Activated CD4-positive, CD25-positive, alpha-beta regulatory T cell treated with anti-CD3 and anti-CD28 coated beads, Interleukin-2, amount 50 U/mL, for 16 hours (primary cell): Measurements from ENCODE around the gene FOXP1.

ENCODE experiments used
- DNase-seq: peaks from one replicate; pipeline ENCODE4 v3.0.0-alpha.2; 2020; ENCODE audit warnings: low read depth, low spot score

Gene FOXP1

DNA sequence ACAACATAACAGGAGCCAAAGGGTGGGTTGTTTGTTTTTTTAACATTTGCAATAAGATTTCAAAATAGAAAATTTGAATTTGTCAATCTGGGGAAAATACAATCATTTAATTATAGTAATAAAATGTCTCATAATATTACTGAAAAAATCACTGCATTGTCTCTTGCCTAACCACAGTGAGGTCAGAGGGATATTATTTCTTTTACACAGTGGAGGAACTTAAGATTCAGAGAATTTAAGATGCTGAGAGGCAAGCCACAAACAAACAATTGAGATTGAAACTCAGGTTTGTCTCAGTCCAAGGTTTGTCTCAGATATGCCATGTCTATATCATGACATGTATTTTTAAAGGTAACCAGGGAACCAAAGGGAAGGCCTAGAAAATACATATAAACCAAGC lies 428.7 kb downstream of the FOXP1 start:
- DNase-seq: no peak

DNA sequence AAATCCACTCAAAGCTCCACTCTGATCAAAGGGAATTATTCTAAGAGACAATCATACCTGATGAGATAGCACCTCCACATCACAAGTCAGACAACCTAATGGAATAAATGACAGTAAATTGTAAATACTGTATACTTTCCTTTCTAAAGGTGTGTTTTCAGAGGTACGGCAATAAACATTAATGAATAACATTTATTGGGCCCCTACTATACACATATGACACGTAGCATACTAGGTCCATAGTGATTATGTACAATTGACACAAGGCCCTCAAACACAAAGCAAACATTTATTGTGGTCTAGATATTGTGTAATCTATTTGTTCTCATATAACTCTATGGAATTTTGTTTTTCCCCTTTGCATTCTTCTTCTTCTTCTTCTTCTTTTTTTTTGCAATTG lies 429.8 kb downstream of the FOXP1 start:
- no peak for DNase-seq

DNA sequence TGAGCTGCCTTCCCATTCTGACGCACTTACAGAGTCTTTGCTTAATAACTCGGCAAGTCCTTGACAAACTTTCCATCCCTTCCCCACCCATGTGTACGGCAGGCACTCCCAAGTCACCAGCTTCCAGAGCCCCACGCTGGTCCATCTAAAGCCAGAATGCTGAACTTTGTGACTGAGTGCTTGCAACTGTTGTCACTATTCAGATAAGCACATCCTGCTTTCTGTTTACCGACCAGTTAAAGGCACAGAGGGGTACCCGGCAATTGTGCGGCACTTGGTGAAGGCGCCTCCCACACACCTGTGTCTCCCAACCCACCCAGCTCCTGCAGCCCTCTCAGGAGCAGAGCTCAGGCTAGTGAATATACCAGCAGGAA lies 430.6 kb downstream of the FOXP1 start:
- DNase-seq: no peak

DNA sequence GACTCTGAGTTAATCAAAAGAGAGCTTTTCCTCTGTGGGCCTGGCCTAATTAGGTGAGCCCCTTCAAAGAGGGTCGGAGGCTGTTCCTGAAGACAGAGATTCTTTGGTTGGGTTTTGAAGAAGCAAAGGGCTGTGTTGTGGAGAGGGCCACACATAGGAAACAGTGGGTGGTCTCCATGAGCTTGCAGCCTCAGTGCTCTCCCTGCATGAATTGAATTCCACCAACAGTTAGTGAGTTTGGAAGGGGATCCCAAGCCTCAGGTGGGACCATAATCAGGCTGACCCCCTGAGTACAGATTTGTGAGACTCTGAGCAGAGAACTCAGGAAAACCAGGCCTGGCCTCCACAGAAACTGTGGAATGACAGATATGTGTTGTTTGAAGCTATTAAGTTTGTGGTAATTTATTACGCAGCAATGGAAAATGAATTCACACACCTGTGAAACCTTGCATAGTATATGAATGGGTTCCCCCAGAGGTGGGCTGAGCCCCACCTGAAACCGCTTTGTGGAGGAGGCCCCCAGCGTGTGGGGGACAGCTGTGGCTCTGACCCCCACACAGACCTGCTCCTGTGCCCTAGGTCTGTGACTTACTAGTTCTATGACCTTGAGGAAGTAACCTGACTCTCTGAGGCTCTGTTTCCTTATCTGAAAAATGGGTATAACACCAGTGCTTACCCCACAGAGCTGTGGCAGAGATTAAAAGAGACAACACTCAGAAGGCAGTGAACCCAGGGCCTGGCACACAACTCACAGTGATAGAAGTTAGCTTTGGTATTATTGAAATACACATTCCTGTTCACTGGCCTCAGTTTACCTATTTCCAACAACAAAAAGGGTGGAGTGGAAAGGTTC lies 431.3 kb downstream of the FOXP1 start:
- DNase-seq: no peak

DNA sequence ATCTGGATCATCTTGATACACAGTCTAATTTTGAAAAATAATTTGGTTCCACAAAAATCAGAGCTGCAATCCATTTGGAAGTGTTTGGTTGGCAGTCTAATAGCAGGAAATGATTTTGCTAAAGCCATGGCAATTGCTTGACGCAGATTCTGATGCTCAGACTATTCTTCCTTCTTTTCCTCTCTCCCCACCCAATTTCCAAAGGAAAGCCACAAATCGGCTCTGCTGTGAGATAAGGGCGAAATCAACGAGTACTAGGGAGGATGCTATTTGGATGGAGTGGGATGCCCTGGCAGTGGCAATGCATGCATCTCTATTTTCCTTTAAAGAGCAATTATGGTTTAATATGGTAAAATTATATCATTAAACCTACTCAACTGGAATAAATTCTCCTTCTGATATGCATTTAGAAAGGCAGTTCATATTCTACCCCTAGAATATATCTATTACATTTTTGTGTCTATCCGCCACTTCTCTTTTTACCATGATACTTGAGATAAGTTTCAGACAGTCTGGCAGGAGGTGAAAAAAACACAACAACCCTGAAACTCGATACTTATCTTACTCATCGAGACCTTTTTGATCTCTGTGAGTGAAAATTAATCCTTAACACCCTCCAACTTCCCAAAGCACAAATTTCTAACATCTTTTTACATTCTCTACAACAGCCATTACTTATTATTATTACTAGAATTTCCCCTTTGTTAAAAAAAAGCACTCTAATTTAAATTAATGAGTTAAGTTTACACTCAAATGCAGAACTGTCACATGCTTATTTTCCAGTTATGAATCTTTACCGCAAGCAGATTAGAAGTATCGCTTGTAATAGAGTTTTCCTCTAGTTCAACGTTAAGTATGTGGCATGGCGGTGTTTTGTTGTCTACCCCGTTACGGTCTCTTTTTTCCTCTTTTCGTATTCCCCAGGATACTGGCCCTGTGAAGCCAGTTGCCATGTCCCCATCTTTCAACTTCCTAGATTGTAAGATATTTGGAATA lies 433.3 kb downstream of the FOXP1 start:
- DNase-seq: no peak

DNA sequence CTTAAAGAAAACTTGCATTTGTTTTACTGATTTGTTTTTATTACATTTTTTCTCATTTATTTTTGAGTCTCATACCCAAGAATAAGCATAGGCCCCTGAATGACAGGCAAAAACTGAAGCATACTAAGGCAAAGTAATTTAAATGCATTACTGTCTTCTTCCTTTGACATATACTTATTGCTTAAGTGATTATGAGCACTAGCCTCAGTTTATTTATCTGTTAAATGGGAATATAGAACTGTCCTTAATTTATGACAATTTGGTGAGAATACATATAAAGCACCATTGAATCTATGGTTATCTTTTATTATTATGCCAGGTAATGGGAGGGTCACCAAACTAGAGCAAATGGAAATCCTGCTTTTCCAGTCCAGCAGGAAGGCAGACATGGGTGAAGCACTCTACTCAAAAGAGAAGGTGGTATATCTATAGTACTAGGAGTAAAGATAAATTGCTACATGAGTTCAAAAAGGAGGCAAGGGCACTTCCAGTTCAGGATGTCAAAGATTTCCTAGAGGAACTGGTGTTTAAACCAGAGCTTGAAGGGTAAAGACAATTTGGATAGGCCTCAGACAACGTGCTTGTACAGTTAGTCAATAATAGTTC lies 435.0 kb downstream of the FOXP1 start:
- DNase-seq: no peak

DNA sequence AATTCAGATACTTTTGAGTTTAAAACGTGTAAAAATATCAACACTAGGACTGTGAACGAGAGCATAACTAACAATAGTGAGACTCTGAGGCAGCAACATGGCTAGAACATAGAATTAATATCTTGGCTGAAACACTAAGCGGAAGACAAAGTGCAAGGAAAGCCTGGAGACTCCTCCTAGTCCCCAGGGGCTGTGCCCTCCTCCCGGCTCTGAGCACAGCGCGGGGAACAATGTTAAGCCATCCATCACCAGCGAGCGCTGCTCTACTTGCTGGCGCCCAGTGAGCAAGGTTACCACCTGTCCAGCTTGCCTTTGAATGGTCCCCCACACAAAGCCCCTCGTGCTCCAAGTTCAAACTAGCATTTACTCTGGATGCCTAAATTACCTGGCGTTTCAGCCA lies 436.9 kb downstream of the FOXP1 start:
- DNase-seq: no peak

DNA sequence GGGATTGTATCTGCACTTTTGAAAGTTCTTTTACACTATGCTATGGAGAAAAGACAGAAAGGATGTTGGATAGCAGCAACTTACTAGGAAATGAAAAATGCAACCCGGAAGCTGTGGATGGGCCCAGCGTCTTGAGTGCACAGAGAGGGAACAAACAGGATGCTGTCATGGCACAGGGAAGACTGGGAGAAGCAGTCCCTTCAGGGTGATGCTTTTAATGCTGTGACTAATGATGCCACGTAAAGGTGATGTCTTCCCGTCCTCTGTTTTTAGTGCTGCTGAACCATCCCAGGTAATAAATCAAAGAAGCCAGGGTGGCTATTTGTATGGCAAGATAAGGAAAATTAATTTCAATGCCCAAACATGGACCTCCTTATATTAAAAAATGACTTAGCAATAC lies 437.6 kb downstream of the FOXP1 start:
- no peak for DNase-seq

DNA sequence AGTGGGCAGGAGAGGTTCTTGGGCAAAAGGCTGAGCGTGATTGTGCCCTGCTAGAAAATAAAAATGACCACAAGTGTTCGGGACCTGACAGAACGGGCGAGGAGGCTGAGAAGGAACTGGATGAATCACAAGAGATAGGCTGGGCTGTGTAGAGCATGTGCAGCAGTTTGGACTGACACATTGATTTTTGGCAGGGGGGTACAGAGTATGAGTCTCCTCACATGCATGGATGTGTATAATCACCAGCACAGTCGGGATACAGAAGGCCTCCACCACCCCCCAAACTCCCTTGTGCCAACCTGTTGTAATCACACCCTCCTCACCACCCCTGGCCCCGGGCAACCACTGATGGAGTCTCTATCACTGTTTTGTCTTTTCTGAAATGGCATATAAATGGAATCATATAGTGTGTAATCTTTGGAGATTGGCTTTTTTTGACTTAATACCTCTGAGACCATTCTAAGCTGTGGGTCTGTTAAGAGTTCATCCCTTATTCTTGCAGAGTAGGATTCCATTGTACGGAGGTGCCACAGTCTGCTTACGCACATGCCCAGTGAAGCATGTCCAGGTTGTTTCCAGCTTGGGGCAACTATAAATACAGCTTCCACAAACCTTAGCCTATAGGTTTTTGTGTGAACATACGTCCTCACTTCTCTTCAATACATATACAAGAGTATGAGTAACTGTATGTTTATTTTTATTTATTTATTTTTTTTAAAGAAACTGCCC lies 438.8 kb downstream of the FOXP1 start:
- DNase-seq: no peak

DNA sequence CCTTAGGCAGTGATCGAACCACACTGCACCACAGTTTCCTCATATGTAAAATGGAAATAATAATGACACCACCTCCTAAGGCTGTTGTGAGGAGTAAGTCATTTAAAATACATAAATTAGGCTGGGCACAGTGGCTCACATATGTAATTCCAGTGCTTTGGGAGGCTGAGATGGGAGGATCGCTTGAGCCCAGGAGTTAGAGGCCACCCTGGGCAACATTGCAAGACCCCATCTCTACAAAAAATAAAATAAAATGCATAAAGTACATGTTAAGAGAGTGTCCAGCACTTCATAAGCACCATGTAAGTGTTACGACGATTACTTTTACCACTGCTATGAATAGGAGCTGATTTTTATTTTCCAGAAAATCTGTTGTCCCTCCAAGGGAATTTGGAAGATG lies 440.0 kb downstream of the FOXP1 start:
- no peak for DNase-seq

DNA sequence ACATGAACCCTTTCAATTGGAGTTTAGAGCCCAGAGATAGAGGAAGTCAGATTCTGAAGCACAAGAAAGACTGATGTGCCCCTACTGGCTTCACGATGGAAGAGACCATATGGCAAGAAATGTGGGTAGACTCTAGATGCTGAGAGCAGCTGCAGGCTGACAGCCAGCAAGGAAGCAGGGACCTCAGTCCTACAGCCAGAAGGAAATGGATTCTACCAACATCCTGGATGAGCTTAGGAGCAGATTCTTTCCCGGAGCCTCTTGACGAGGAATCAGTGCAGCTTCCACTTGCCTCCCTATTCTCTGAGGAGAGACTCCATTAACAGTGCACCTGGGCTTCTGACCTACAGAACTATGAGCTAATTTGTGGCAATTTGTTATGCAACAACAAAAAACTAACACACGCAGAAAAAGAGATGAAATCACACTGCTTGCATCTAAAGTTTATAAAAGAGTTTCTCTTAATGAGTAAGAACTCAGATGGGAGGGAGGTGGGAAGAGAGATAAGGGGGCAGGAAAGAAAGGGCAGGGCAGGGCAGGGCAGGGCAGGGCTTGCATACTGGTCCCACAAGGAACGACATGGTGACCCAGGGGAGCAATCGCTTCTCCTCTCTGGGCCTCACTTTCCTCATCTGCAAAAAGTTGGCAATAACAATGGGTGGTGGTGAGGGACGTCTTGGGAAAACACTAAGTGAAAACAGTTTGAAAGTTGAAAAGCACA lies 440.9 kb downstream of the FOXP1 start:
- no peak for DNase-seq

DNA sequence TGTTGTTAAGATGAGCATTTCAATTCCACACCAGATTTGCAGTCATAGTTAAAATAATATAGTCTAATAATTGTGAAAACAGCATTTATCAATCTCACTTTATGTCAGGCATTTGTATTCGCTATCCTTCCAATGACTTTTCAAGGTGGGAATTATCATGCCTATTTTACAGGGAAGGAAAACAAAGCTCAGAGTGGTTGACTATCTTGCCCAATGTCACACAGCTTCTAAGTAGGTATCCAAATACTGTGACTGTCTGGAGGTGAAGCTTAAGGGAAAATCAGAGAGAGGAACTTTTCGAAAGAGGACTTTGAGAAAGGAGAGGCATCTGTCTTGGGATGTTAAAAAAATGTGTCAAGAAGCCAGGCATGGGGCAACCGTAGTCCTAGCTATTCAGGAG lies 443.1 kb downstream of the FOXP1 start:
- no peak for DNase-seq

DNA sequence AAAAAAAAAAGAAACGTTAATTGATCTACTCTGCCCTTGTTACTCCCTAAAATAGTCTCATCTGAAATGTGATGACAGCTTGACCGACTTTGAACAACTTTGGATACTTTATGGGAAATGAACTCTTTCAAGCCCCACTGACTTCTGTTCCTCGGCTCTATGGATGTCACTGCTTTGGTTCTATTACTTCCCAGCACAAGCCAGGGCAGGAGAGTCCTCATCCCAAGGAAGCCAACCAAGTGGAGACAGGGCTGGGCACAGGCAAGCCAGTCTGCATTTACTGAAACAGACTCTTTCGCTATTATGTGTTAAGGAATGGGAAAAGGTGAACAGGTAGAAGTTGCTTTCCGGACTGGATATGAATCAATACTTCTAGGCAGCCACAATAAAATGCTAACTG lies 444.0 kb downstream of the FOXP1 start:
- DNase-seq: no peak

DNA sequence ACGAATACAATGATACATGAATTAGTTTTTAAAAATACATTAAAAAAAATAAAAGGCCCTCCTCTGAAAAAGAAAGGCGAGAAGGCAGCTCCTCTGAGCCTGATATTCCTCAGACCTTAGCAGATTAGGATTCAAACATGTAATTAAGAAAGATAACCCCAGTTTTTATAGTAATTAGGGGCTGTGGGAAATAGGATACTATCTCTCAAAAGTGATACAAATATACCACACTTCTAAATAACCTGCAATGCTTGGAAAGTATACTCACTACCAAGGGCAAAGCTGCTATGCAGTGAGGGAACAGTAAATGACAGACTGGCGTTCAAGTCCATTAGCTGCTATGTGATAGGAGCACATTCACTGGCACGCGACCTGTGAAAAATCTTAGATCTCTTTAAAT lies 445.1 kb downstream of the FOXP1 start:
- no peak for DNase-seq

DNA sequence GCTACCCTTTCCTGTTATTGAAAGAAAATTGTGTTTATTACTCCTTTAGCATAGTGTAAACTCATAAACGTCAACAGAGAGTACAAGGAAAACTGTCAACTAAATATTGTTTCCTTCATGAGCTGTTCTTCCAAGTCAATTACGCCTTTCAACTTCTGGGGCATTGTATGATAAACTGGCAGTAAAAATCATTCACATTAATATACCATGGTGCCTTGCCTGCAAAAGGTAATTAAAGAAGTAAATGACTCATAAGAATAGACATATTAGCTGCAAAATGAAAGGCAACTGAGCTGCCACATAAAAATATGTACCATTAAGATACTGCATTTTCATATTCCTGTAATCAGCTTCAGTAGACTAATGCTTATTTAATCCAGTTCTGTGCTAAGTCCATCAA lies 447.3 kb downstream of the FOXP1 start:
- DNase-seq: no peak

DNA sequence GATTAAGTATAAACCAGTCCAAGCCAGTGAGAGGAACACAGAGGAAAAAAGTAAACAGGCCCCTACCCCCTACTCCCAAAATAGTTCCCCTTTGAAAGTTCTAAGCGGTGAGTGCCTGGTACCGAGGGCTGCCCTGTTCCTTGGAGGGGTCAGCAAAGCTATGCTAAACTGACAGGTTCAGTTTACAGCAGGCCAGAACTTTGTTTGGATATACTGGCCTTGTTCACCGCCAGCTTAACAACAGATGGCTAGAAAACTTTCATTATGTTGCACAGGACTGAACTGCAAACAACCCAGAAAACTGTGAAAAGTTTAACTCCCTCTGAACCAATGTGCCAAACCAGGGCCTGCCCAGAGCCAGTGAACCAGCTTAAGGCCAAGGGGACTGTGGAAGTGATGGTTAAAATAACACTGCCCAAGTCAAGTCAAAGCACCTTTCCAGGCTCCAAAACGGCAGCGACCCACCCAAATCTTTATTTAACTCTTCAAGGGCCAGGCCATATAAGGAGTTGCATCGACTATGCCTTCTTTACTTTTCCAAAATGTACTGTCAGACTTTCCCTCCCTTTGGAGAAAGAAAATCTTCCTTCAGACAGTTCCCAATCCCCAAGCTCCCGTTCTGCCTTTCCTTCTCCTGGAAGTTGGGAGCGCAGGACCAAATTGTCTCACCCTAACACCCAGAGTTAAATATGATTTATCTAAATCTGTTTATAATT lies 448.0 kb downstream of the FOXP1 start:
- no peak for DNase-seq

DNA sequence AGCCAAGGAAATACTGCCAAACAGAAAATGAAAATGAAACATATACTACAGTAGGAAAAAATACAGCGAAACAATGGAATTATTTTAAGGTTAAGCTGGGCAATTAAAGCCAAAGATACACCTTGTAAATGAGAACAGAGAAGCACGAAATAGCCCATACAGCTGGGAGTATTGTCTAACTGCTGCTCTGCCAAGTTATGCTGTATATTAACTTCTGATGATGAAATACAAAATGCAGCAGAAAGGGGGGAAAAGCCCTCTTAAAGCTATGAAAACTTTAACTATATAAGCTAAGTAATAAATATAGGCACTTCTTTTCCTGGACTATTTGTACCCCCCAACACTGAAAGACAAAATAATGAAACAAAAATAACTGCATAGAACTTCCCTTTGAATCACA lies 449.0 kb downstream of the FOXP1 start:
- no peak for DNase-seq

DNA sequence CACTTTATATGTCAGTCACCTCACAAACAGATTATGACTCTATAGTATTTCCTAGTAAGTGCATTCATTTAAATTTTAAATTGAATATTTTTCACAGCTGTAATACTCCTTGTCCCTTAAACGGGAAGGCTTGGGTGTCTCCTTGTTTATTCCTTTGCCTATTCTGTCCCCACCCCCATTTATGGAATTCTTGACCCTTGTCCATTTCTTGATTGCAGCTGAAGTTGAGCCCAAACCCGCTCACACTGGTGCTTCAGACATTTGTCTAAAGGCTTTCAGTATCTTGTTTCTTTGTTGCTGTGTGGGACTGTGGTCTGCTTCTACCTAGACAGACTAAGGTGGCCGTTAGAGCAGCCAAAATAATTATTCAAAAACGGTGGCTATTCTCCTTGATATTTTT lies 449.7 kb downstream of the FOXP1 start:
- no peak for DNase-seq

DNA sequence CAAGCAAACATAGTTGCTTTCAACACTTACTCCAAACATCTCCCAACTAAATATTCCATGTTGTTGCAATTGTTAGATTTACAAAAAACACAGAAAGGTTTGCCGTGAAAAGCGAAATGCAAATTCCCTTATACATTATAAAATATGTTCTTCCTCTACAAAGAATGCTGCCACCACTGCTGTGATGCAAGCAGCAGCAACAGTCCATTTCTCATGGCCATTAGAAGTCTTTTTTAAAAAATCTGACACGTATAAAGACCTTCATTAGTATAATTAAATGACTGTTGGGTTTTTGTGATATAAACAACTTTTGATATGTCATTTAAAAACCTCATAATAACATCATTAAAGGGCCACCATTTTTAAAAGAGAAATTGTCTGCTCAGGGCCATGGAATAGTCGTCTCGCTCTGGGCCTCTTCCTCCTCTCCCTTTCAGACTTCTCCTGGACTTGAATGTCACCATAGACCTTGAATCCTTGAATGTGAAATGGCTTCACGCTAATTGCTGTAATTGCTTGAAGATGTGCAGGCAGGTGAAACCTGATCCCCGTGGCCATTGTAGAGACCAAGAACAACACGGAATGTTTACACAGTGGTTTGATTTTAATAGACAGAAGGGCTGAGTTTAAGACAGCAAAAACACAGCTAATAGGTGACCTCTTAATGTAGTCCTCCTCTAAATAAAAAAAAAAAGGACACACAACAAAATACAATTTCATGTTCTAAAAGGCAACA lies 450.4 kb downstream of the FOXP1 start:
- DNase-seq: no peak
